Measurements from ENCODE around the gene CHCHD2.
"Not testable (repeated sequence)": the region's sequence is repeated elsewhere in the genome, so short reads cannot be mapped to it uniquely, and the experiment has no call there.

GRCh38 chr7:56092388-56092787 lies 13.9 kb downstream of the CHCHD2 start:
- TF ChIP-seq CTCF (IDR thresholded peaks at IDR 0.05; ENCODE audit: borderline replicate concordance, extremely low read depth, low read length, poor library complexity, severe bottlenecking); EZH2 (IDR thresholded peaks at IDR 0.05; ENCODE audit: borderline replicate concordance, low read depth, low read length, severe bottlenecking): not testable (repeated sequence)

All from DND-41 (cell line).